HepG2 (cell line): ENCODE measurements around the gene TRIM66. TPM values are rescaled to one million over a fixed set of nuclear protein-coding genes. Genes with fewer than 3 reads are reported as not detected.

Source experiments
- ATM ChIP-seq: fragments of 450-650 bp; IDR thresholded peaks from 2 replicates; pipeline ENCODE4 v1.7.1; 2017; ENCODE audit warnings: mild to moderate bottlenecking, borderline replicate concordance
- CCDC6 ChIP-seq: sonication (generic); formaldehyde crosslinking; IDR thresholded peaks from 2 replicates; pipeline ENCODE4 v1.8.1; 2022; ENCODE audit warnings: mild to moderate bottlenecking, missing genetic modification reagents, moderate library complexity
- CENPX ChIP-seq: sonication (generic); formaldehyde crosslinking; IDR thresholded peaks from 2 replicates; pipeline ENCODE4 v1.9.0; 2021; ENCODE audit warnings: mild to moderate bottlenecking, missing genetic modification reagents, moderate library complexity
- CREM ChIP-seq, 2 experiments: sonication (generic) in 1 of 2; formaldehyde crosslinking in 1 of 2; IDR thresholded peaks; 2 replicates each; pipeline versions ENCODE4 v1.4.0 to v1.6.1; 2016 to 2020; ENCODE audit warnings: antibody characterized with exemption in 1 of 2, mild to moderate bottlenecking in 1 of 2, missing genetic modification reagents in 1 of 2
- ELF3 ChIP-seq: IDR thresholded peaks from 2 replicates; pipeline ENCODE4 v1.6.1; 2016; ENCODE audit warnings: missing genetic modification reagents, missing compliant biosample characterization
- ESRRA ChIP-seq: sonication (generic); formaldehyde crosslinking; IDR thresholded peaks from 2 replicates; pipeline ENCODE4 v1.5.1; 2020; ENCODE audit warnings: mild to moderate bottlenecking, low read depth, missing genetic modification reagents
- HNRNPL ChIP-seq: fragments of 200-400 bp; formaldehyde crosslinking; IDR thresholded peaks from 2 replicates; pipeline ENCODE4 v1.6.1; 2017; ENCODE audit warnings: mild to moderate bottlenecking, low read depth, low read length
- ISL2 ChIP-seq: sonication (generic); formaldehyde crosslinking; IDR thresholded peaks from 2 replicates; pipeline ENCODE4 v1.5.0; 2020; ENCODE audit warnings: missing genetic modification reagents
- JARID2 ChIP-seq: sonication (generic); formaldehyde crosslinking; IDR thresholded peaks from 2 replicates; pipeline ENCODE4 v1.8.1; 2023; ENCODE audit warnings: missing genetic modification reagents, inconsistent platforms; ENCODE audit not compliant: insufficient replicate concordance
- KMT2A ChIP-seq: sonication (generic); formaldehyde crosslinking; IDR thresholded peaks from 2 replicates; pipeline ENCODE4 v1.4.0; 2020; ENCODE audit warnings: missing genetic modification reagents
- NAIF1 ChIP-seq: sonication (generic); formaldehyde crosslinking; IDR thresholded peaks from 2 replicates; pipeline ENCODE4 v1.5.0; 2020; ENCODE audit warnings: mild to moderate bottlenecking, missing genetic modification reagents, borderline replicate concordance
- STAG1 ChIP-seq: sonication (generic); formaldehyde crosslinking; IDR thresholded peaks from 2 replicates; pipeline ENCODE4 v1.4.0; 2020; ENCODE audit warnings: missing genetic modification reagents
- STAT5B ChIP-seq: sonication (generic); formaldehyde crosslinking; IDR thresholded peaks from 2 replicates; pipeline ENCODE4 v1.4.0; 2020; ENCODE audit warnings: missing genetic modification reagents
- ZNF335 ChIP-seq: sonication (generic); formaldehyde crosslinking; IDR thresholded peaks from 2 replicates; pipeline ENCODE4 v1.4.0; 2020; ENCODE audit warnings: missing genetic modification reagents
- ZNF33A ChIP-seq: sonication (generic); formaldehyde crosslinking; IDR thresholded peaks from 2 replicates; pipeline ENCODE4 v1.5.1; 2020; ENCODE audit warnings: missing genetic modification reagents, mild to moderate bottlenecking, moderate library complexity, borderline replicate concordance
- ZNF484 ChIP-seq: sonication (generic); formaldehyde crosslinking; IDR thresholded peaks from 2 replicates; pipeline ENCODE4 v1.5.1; 2020; ENCODE audit warnings: mild to moderate bottlenecking, low read depth, missing genetic modification reagents, borderline replicate concordance
- ZNF775 ChIP-seq: sonication (generic); formaldehyde crosslinking; IDR thresholded peaks from 2 replicates; pipeline ENCODE4 v1.4.0; 2020; ENCODE audit warnings: missing genetic modification reagents, mild to moderate bottlenecking, moderate library complexity, borderline replicate concordance
- polyA plus RNA-seq, 8 experiments: library from polyadenylated mRNA; depleted of rRNA in 3 of 8; stranded (reverse) in 7 of 8; unstranded in 1 of 8; fragments of >200 nt; fragmentation: Illumina TruSeq in 4 of 8; extraction: Trizol in 4 of 8; gene quantifications; 2 replicates each; pipeline versions ENCODE4 v1.2.1 to v1.2.3, GENCODE V29; 2011 to 2016; ENCODE audit warnings: low read depth in 4 of 8, missing spikeins in 1 of 8, mixed read lengths in 1 of 8; ENCODE audit not compliant: insufficient read depth in 1 of 8
- total RNA-seq, 5 experiments: library from RNA; depleted of rRNA; stranded (reverse); fragments of >200 nt; fragmentation: Illumina TruSeq; extraction: Trizol; gene quantifications; 2 replicates each; pipeline ENCODE4 v1.2.3, GENCODE V29; 2016; ENCODE audit warnings: low read depth in 1 of 5
- TF ChIP-seq, protein P1 (sequence below): sonication (generic); formaldehyde crosslinking; IDR thresholded peaks from 2 replicates; pipeline ENCODE4 v1.8.0; 2022; ENCODE audit warnings: mild to moderate bottlenecking, missing genetic modification reagents, moderate library complexity
- TF ChIP-seq, protein P2 (sequence below): sonication (generic); formaldehyde crosslinking; IDR thresholded peaks from 2 replicates; pipeline ENCODE4 v1.8.1; 2022; ENCODE audit warnings: low read depth, mild to moderate bottlenecking, missing genetic modification reagents
- TF ChIP-seq, protein P3 (sequence below): sonication (generic); formaldehyde crosslinking; IDR thresholded peaks from 2 replicates; pipeline ENCODE4 v1.4.0; 2020; ENCODE audit warnings: mild to moderate bottlenecking, missing genetic modification reagents
- TF ChIP-seq, protein P4 (sequence below): sonication (generic); formaldehyde crosslinking; IDR thresholded peaks from 2 replicates; pipeline ENCODE4 v1.4.0; 2020; ENCODE audit warnings: missing genetic modification reagents
- TF ChIP-seq, protein P5 (sequence below): sonication (generic); formaldehyde crosslinking; IDR thresholded peaks from 2 replicates; pipeline ENCODE4 v1.8.1; 2023; ENCODE audit warnings: mild to moderate bottlenecking, missing genetic modification reagents, borderline replicate concordance

Gene TRIM66
- total and polyA plus RNA-seq, 2 of the 13 experiments (the other 11 are each of a cell fraction or from before 2014, with no cell fraction given), result 4.9 to 6.1 TPM

DNA sequence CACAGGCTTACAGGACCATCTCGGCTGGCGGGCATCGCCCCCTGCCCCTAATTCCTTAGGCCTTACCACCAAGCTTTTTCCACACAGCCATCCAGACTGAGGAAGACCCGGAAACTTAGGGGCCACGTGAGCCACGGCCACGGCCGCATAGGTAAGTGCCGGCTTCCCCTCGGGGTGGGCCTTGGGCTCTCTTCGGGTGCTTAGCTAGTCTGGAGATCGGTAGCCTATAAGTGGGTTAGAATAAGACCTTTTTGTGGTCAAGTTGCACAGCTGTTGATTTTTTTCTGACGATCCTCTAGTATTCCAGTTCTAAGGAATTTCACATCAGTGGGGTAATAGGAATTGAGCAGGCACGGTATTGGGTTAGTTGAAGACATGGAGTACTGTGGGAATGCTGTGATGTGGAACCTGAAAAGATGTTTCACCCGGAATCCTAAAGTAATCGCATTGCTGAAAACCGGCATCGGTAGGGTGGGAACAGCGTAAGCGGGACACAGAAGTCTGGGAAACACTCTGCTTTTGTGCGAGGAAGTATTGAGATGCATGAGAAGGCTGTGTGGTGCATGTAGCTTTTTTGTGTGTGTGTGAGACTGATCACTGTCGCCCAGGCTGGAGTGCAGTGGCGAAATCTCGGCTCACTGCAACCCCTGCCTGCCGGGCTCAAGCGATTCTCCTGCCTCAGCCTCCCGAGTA, 796 bp upstream of the TRIM66 start (continued):
- TF ChIP-seq, protein P1, sequence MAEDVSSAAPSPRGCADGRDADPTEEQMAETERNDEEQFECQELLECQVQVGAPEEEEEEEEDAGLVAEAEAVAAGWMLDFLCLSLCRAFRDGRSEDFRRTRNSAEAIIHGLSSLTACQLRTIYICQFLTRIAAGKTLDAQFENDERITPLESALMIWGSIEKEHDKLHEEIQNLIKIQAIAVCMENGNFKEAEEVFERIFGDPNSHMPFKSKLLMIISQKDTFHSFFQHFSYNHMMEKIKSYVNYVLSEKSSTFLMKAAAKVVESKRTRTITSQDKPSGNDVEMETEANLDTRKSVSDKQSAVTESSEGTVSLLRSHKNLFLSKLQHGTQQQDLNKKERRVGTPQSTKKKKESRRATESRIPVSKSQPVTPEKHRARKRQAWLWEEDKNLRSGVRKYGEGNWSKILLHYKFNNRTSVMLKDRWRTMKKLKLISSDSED (CRISPR knock-in tag), result 0 out of 2 replicates have a peak, but pooled peaks have one; percentile 45
- TF ChIP-seq ZNF335 (CRISPR knock-in tag) (no peak), CENPX (CRISPR knock-in tag) (no peak), ZNF33A (no peak), CREM (IDR thresholded peaks at IDR 0.05) (no peak), CREM (CRISPR knock-in tag; IDR thresholded peaks at IDR 0.05) (no peak), STAT5B (CRISPR knock-in tag) (no peak), HNRNPL (no peak), ZNF484 (no peak), ELF3 (CRISPR knock-in tag) (no peak), KMT2A (CRISPR knock-in tag) (no peak; the same call in 1 of the 2 replicates), STAG1 (no peak), CCDC6 (CRISPR knock-in tag) (0 out of 2 replicates have a peak, but pooled peaks have one; percentile 33), NAIF1 (CRISPR knock-in tag) (peak; percentile 75; the same call in 1 of the 2 replicates), JARID2 (CRISPR knock-in tag) (no peak), ZNF775 (CRISPR knock-in tag) (no peak), ISL2 (CRISPR knock-in tag) (0 out of 2 replicates have a peak, but pooled peaks have one; percentile 7), ATM (no peak), ESRRA (CRISPR knock-in tag) (no peak)
- TF ChIP-seq, protein P2, sequence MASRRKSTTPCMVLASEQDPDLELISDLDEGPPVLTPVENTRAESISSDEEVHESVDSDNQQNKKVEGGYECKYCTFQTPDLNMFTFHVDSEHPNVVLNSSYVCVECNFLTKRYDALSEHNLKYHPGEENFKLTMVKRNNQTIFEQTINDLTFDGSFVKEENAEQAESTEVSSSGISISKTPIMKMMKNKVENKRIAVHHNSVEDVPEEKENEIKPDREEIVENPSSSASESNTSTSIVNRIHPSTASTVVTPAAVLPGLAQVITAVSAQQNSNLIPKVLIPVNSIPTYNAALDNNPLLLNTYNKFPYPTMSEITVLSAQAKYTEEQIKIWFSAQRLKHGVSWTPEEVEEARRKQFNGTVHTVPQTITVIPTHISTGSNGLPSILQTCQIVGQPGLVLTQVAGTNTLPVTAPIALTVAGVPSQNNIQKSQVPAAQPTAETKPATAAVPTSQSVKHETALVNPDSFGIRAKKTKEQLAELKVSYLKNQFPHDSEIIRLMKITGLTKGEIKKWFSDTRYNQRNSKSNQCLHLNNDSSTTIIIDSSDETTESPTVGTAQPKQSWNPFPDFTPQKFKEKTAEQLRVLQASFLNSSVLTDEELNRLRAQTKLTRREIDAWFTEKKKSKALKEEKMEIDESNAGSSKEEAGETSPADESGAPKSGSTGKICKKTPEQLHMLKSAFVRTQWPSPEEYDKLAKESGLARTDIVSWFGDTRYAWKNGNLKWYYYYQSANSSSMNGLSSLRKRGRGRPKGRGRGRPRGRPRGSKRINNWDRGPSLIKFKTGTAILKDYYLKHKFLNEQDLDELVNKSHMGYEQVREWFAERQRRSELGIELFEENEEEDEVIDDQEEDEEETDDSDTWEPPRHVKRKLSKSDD (CRISPR knock-in tag), result no peak
- TF ChIP-seq, protein P3, sequence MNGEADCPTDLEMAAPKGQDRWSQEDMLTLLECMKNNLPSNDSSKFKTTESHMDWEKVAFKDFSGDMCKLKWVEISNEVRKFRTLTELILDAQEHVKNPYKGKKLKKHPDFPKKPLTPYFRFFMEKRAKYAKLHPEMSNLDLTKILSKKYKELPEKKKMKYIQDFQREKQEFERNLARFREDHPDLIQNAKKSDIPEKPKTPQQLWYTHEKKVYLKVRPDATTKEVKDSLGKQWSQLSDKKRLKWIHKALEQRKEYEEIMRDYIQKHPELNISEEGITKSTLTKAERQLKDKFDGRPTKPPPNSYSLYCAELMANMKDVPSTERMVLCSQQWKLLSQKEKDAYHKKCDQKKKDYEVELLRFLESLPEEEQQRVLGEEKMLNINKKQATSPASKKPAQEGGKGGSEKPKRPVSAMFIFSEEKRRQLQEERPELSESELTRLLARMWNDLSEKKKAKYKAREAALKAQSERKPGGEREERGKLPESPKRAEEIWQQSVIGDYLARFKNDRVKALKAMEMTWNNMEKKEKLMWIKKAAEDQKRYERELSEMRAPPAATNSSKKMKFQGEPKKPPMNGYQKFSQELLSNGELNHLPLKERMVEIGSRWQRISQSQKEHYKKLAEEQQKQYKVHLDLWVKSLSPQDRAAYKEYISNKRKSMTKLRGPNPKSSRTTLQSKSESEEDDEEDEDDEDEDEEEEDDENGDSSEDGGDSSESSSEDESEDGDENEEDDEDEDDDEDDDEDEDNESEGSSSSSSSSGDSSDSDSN (CRISPR knock-in tag), result 0 out of 2 replicates have a peak, but pooled peaks have one; percentile 8
- TF ChIP-seq, protein P4, sequence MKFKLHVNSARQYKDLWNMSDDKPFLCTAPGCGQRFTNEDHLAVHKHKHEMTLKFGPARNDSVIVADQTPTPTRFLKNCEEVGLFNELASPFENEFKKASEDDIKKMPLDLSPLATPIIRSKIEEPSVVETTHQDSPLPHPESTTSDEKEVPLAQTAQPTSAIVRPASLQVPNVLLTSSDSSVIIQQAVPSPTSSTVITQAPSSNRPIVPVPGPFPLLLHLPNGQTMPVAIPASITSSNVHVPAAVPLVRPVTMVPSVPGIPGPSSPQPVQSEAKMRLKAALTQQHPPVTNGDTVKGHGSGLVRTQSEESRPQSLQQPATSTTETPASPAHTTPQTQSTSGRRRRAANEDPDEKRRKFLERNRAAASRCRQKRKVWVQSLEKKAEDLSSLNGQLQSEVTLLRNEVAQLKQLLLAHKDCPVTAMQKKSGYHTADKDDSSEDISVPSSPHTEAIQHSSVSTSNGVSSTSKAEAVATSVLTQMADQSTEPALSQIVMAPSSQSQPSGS (CRISPR knock-in tag), result no peak
- TF ChIP-seq, protein P5, sequence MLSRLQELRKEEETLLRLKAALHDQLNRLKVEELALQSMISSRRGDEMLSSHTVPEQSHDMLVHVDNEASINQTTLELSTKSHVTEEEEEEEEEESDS (CRISPR knock-in tag), result no peak
